Smooth muscle cell of bladder (primary cell): Measurements from ENCODE around the gene ATP6V1D. TPM values are rescaled to one million over a fixed set of nuclear protein-coding genes. Genes with fewer than 3 reads are reported as not detected.

Experiments used
- total RNA-seq: library from RNA; depleted of rRNA; stranded (reverse); fragments of >200 nt; gene quantifications from 2 replicates; pipeline ENCODE4 v1.2.3, GENCODE V29; 2014

The ATP6V1D gene
- 116 and 132 TPM in 2 replicates for total RNA-seq

GRCh38 chr14:67359775-67360469 is at the start of gene ATP6V1D, which contains the start of gene EIF2S1:
TSS of gene ATP6V1D (minus strand) at chr14:67359804. CDS start at chr14:67359698, 106 bp downstream.
TSS of gene EIF2S1 (plus strand) at chr14:67360328. CDS start at chr14:67364768, 4,440 bp downstream.

Other genes starting within 250 kb of the ATP6V1D start
- not detected in 2 replicates for gene GARIN2, start 170.4 kb downstream of the ATP6V1D start, total RNA-seq
- 22.2 and 28.2 TPM in 2 replicates for gene PALS1, start 118.4 kb downstream of the ATP6V1D start, total RNA-seq
- gene EIF2S1, start 524 bp upstream of the ATP6V1D start, total RNA-seq = 187 and 238 TPM in 2 replicates
- 3.0 and 3.7 TPM in 2 replicates for gene PLEK2, start 52.4 kb upstream of the ATP6V1D start, total RNA-seq
- 0.57 and 1.0 TPM in 2 replicates for gene TMEM229B, start 128.9 kb upstream of the ATP6V1D start, total RNA-seq
- gene PLEKHH1, start 173.5 kb upstream of the ATP6V1D start, total RNA-seq = 0.14 and 0.18 TPM in 2 replicates
- gene PIGH, start 240.5 kb upstream of the ATP6V1D start, total RNA-seq = 11.1 and 11.9 TPM in 2 replicates